Measurements from ENCODE around the gene PPP2R2D. TPM values are rescaled to one million over a fixed set of nuclear protein-coding genes. Genes with fewer than 3 reads are reported as not detected.
"Not testable (repeated sequence)": the region's sequence is repeated elsewhere in the genome, so short reads cannot be mapped to it uniquely, and the experiment has no call there.

Gene PPP2R2D
- total RNA-seq, 4 donors from 2014 or later, result 22.4 to 33.7 (median 29.1) TPM

DNA sequence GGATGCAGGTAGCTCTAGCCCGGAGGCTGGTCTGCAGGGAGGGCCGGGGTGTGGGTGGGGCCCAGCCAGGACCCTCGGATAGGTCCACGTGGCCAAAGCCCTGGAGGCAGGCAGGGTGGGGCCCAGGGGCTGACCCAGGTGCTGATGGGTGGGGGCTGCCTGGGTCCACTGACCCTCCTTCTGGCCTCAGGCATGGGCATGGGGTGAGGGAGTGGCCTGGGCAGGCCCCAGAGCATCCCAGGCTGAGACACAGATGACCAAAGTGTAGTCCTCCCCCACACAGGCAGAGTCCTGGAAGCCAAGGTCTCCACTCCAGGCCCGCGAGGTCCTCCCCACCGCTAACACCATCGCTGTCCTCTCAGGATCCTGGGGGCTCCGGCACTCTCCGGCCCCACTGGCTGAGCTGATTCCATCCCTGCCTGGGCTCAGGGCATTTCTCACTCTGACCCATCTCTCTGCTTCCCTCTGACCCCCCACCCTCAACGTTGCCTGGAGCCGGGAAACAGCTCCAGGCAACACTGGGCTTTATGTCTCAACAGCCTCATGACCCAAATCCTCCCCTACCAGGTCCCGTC is 20.7 kb upstream of the PPP2R2D start:
- no peak overlapping the region for H3K4me3 ChIP-seq
- peaks cover 0 to 1% (median 0%) of the 10 kb centered on the region in 3 donors for H3K27me3 ChIP-seq
- TF ChIP-seq, protein P1, sequence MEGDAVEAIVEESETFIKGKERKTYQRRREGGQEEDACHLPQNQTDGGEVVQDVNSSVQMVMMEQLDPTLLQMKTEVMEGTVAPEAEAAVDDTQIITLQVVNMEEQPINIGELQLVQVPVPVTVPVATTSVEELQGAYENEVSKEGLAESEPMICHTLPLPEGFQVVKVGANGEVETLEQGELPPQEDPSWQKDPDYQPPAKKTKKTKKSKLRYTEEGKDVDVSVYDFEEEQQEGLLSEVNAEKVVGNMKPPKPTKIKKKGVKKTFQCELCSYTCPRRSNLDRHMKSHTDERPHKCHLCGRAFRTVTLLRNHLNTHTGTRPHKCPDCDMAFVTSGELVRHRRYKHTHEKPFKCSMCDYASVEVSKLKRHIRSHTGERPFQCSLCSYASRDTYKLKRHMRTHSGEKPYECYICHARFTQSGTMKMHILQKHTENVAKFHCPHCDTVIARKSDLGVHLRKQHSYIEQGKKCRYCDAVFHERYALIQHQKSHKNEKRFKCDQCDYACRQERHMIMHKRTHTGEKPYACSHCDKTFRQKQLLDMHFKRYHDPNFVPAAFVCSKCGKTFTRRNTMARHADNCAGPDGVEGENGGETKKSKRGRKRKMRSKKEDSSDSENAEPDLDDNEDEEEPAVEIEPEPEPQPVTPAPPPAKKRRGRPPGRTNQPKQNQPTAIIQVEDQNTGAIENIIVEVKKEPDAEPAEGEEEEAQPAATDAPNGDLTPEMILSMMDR (IDR thresholded peaks at IDR 0.05 in 4 of 5, conservative IDR thresholded peaks at IDR 0.05 in 1 of 5), result no peak
- no peak for TF ChIP-seq POLR2A (IDR thresholded peaks at IDR 0.05)
- H3K9me3 ChIP-seq, result no peaks in the 10 kb centered on the region
- H3K36me3 ChIP-seq, result no peaks in the 10 kb centered on the region
- no peak overlapping the region for H3K27ac ChIP-seq
- ATAC-seq, result no peak
- no peak for DNase-seq
- H3K4me1 ChIP-seq, result peaks cover 0 to under 1% of the 10 kb centered on the region in 2 donors
- intact Hi-C loops (cut with DNase I; ENCODE audit: low total_unique reads) (no loop called here), in situ Hi-C loops (cut with MboI; ENCODE audit: low sequenced_read_pairs in 4 of 4) (loop anchor here in 2 of 4 donors (10.0 to 25.0 kb wide), 2 partner anchors 265 to 1693 kb away; no protein-coding TSS in a partner anchor)

DNA sequence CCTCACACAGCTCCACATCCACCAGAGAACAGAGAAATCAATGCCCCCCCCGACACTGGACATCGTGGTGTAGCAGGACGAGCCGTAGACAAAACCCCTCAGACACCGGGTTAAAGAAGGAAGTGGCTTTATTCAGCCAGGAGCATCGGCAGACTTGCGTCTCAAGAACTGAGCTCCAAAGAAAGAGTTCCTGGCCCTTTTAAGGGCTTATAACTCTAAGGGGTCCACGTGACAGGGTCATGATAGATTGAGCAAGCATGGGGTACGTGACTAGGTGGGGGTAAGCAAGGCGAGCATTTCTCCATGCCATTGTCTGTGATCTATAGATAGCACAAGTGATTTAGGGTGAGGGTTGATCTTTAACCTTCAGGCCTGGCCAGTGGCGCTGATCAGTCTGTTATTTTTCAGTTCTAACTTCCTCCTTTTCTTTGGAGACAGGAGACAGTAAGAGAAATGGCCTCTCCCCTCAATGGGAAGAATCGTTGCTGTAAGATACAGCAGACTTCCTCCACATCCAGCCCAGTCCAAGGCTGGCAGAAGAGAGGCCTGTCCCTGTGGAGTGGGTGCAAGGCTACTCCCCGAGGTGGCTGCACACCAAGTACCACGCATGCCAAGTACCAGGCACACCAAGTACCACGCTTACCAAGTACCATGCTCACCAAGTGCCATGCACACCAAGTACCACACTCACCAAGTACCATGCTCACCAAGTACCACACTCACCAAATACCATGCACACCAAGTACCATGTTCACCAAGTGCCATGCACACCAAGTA is 19.5 kb upstream of the PPP2R2D start:
- no peak for DNase-seq
- Histone ChIP-seq H3K9me3 (no peaks in the 10 kb centered on the region), H3K27me3 (no peaks in the 10 kb centered on the region), H3K4me3 (no peak overlapping the region), H3K4me1 (no peaks in the 10 kb centered on the region), H3K36me3 (no peaks in the 10 kb centered on the region), H3K27ac (no peak overlapping the region)
- TF ChIP-seq, protein P1 (IDR thresholded peaks at IDR 0.05 in 4 of 5, conservative IDR thresholded peaks at IDR 0.05 in 1 of 5), result no peak
- no peak for TF ChIP-seq POLR2A (IDR thresholded peaks at IDR 0.05)
- no peak for ATAC-seq
- in situ Hi-C loops (cut with MboI; ENCODE audit: low sequenced_read_pairs in 4 of 4), result loop anchor here in 2 of 4 donors (10.0 to 25.0 kb wide), 2 partner anchors 264 to 1694 kb away; no protein-coding TSS in a partner anchor
- intact Hi-C loops (cut with DNase I; ENCODE audit: low total_unique reads), result no loop called here

DNA sequence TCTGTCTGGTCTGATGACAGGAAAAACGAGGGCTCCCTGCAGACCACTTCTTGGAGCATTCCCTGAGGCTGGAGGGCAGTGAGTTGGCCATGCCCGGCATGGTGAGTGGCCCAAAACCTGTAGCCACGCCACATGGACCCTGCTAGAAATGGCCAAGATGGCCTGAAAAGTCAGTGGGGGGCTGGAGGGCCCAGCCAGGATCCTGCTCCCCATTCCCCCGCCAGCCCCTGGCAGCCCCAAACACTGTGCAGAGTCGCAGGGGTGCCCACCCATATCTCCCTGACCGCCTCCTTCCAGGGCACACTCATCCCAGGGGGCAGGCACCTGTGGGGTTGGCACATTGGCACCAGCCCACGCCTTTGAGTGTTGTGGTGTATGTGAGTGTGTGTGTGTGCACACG is 18.7 kb upstream of the PPP2R2D start:
- Histone ChIP-seq H3K4me1 (no peaks in the 10 kb centered on the region), H3K9me3 (no peaks in the 10 kb centered on the region), H3K27me3 (no peaks in the 10 kb centered on the region), H3K36me3 (no peaks in the 10 kb centered on the region), H3K4me3 (no peak overlapping the region), H3K27ac (no peak overlapping the region)
- DNase-seq (no peak), ATAC-seq (no peak)
- intact Hi-C loops (cut with DNase I; ENCODE audit: low total_unique reads) (no loop called here), in situ Hi-C loops (cut with MboI; ENCODE audit: low sequenced_read_pairs in 4 of 4) (loop anchor here in 2 of 4 donors (10.0 to 25.0 kb wide), 2 partner anchors 263 to 1695 kb away; no protein-coding TSS in a partner anchor)
- TF ChIP-seq, protein P1 (IDR thresholded peaks at IDR 0.05 in 4 of 5, conservative IDR thresholded peaks at IDR 0.05 in 1 of 5), result no peak
- TF ChIP-seq POLR2A (IDR thresholded peaks at IDR 0.05), result no peak

DNA sequence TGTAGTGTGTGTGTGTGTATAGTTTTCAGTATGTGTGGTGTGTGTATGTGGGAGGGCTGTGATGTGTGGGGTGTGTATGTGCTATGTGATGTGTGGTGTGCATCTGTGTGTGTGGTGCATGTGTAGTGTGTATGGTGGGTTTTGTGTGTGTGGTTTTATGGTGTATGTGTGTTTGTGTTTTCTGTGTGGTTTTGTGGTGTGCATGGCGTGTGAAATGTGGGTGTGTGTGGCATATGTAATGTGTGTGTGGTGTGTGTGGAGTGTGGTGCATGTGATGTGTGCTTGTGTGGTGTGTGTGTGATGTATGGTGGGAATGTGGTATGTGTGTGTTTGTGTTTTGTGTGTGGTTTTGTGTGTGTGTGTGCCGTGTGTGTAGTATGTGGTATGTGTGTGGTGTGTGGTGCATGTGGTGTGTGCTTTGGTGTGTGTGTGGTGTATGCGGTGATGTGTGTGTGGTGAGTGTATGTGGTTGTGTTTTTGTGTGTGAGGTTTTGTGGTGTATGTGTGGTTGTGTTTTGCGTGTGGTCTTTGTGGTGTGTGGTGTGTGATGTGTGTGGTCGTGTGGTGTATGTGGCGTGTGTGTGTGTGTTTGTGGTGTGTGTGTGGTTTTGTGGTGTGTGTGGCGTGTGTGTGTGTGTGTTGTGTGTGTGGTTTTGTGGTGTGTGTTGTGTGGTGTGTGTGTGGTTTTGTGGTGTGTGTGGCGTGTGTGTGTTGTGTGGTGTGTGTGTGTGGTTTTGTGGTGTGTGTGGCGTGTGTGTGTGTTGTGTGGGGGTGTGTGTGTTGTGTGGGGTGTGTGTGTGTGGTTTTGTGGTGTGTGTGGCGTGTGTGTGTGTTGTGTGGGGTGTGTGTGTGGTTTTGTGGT is 18.0 kb upstream of the PPP2R2D start:
- no peak for ATAC-seq
- intact Hi-C loops (cut with DNase I; ENCODE audit: low total_unique reads), result no loop called here

DNA sequence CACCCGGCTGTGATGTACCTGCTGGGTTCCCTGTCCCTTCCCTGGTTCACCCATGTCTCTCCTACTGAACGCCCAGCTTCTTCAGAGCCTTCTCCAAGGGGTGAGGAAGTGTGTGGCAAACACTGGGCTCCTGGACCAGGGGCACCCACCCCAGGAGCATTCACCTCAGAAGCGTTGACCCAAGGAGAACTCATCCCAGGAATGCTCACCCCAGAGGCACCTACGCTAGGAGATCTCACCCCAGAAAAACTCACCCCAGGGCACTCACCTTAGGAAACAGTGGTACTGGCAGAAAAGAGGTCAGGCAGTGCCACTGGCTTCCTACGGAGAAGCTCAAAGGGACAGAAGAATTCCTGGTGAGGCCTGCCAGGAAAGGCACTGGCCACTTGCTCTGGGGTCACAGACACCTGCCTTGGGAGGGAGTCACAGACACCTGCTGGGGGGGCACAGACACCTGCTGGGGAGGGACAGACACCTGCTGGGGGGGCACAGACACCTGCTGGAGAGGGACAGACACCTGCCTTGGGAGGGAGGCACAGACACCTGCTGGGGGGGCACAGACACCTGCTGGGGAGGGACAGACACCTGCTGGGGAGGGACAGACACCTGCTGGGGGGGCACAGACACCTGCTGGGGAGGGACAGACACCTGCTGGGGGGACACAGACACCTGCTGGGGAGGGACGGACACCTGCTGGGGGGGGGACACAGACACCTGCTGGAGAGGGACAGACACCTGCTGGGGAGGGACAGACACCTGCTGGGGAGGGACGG is 17.0 kb upstream of the PPP2R2D start:
- in situ Hi-C loops (cut with MboI; ENCODE audit: low sequenced_read_pairs in 4 of 4), result loop anchor here in 2 of 4 donors (10.0 to 25.0 kb wide), 2 partner anchors 261 to 1697 kb away; no protein-coding TSS in a partner anchor
- H3K9me3 ChIP-seq; intact Hi-C loops (cut with DNase I; ENCODE audit: low total_unique reads): not testable (repeated sequence)

More for the DNA sequence above, 18.0 kb upstream of the PPP2R2D start:
- in situ Hi-C loops (cut with MboI; ENCODE audit: low sequenced_read_pairs in 4 of 4), result loop anchor here in 2 of 4 donors (10.0 to 25.0 kb wide), 2 partner anchors 262 to 1696 kb away; no protein-coding TSS in a partner anchor
- Histone ChIP-seq H3K9me3 (no peaks in the 10 kb centered on the region), H3K4me3 (no peak overlapping the region), H3K4me1 (no peaks in the 10 kb centered on the region), H3K27ac (no peak overlapping the region), H3K36me3 (no peaks in the 10 kb centered on the region), H3K27me3 (no peaks in the 10 kb centered on the region)
- TF ChIP-seq POLR2A (IDR thresholded peaks at IDR 0.05), result no peak
- TF ChIP-seq, protein P1 (IDR thresholded peaks at IDR 0.05 in 4 of 5, conservative IDR thresholded peaks at IDR 0.05 in 1 of 5), result no peak
- DNase-seq, result no peak

More for the DNA sequence above, 17.0 kb upstream of the PPP2R2D start:
- H3K36me3 ChIP-seq, ATAC-seq, DNase-seq, H3K4me1 ChIP-seq, H3K27ac ChIP-seq, H3K27me3 ChIP-seq, H3K4me3 ChIP-seq: not testable (repeated sequence)

All from gastrocnemius medialis (tissue), 4 donors.